ENCODE data around the gene FGF18. TPM values are rescaled to one million over a fixed set of nuclear protein-coding genes. Genes with fewer than 3 reads are reported as not detected.
A peak's percentile ranks its signal among the peaks of the same experiment; 100 is the strongest.

Gene FGF18
- total and polyA plus RNA-seq, 3 experiments from 2014 or later, result 0.18 to 0.22 TPM; not detected in 1

GRCh38 chr5:171432583-171433351 is 13.3 kb downstream of the FGF18 start:
- no peaks in the 10 kb centered on the region for H3K9me3 ChIP-seq (ENCODE audit: low read length)
- no peaks in the 10 kb centered on the region for H3K27me3 ChIP-seq (ENCODE audit: insufficient read depth, low read length, poor library complexity, severe bottlenecking)
- Mint-ChIP-seq H3K4me1 (no peaks in the 10 kb centered on the region), H3K27ac (no peak overlapping the region), H3K4me3 (no peak overlapping the region), H3K27me3 (peaks cover 0 to 3% of the 10 kb centered on the region in 2 donors), H3K36me3 (no peaks in the 10 kb centered on the region), H3K9me3 (no peaks in the 10 kb centered on the region)
- ChIA-PET POLR2A (no interaction called here), CTCF (no interaction called here)
- no peaks in the 10 kb centered on the region for H3K4me1 ChIP-seq (ENCODE audit: insufficient read depth, low read length)
- H3K27ac ChIP-seq (ENCODE audit: low read depth, low read length), result no peak overlapping the region
- DNase-seq, result no peak
- no peaks in the 10 kb centered on the region for H3K36me3 ChIP-seq (ENCODE audit: insufficient read depth, low read length)
- no peak overlapping the region for H3K4me3 ChIP-seq (ENCODE audit: low read length)

GRCh38 chr5:171433352-171433698 is 13.9 kb downstream of the FGF18 start:
- H3K36me3 ChIP-seq (ENCODE audit: insufficient read depth, low read length), result no peaks in the 10 kb centered on the region
- no peaks in the 10 kb centered on the region for H3K9me3 ChIP-seq (ENCODE audit: low read length)
- Mint-ChIP-seq H3K27me3 (peaks cover 0 to 3% of the 10 kb centered on the region in 2 donors), H3K4me3 (no peak overlapping the region), H3K9me3 (no peaks in the 10 kb centered on the region), H3K4me1 (no peaks in the 10 kb centered on the region), H3K36me3 (no peaks in the 10 kb centered on the region), H3K27ac (no peak overlapping the region)
- no peak for DNase-seq
- H3K27ac ChIP-seq (ENCODE audit: low read depth, low read length), result no peak overlapping the region
- H3K4me3 ChIP-seq (ENCODE audit: low read length), result no peak overlapping the region
- POLR2A ChIA-PET, result no interaction called here
- CTCF ChIA-PET, result no interaction called here
- no peaks in the 10 kb centered on the region for H3K27me3 ChIP-seq (ENCODE audit: insufficient read depth, low read length, poor library complexity, severe bottlenecking)
- no peaks in the 10 kb centered on the region for H3K4me1 ChIP-seq (ENCODE audit: insufficient read depth, low read length)

- Mint-ChIP-seq H3K36me3 (no peaks in the 10 kb centered on the region), H3K4me3 (no peak overlapping the region), H3K9me3 (no peaks in the 10 kb centered on the region), H3K27me3 (peaks cover 0 to 2% of the 10 kb centered on the region in 2 donors), H3K4me1 (no peaks in the 10 kb centered on the region), H3K27ac (no peak overlapping the region)
- Histone ChIP-seq H3K27ac (ENCODE audit: low read depth, low read length) (no peak overlapping the region), H3K9me3 (ENCODE audit: low read length) (no peaks in the 10 kb centered on the region), H3K36me3 (ENCODE audit: insufficient read depth, low read length) (no peaks in the 10 kb centered on the region), H3K27me3 (ENCODE audit: insufficient read depth, low read length, poor library complexity, severe bottlenecking) (no peaks in the 10 kb centered on the region), H3K4me1 (ENCODE audit: insufficient read depth, low read length) (no peaks in the 10 kb centered on the region), H3K4me3 (ENCODE audit: low read length) (no peak overlapping the region)
- ChIA-PET CTCF (no interaction called here), POLR2A (no interaction called here)
- DNase-seq, result no peak
These were observed 14.7 kb downstream of the FGF18 start for GRCh38 chr5:171433982-171434676.

- peaks cover 0 to 2% of the 10 kb centered on the region in 2 donors for H3K27me3 Mint-ChIP-seq
- H3K4me3 Mint-ChIP-seq, result no peak overlapping the region
- Histone ChIP-seq H3K4me1 (ENCODE audit: insufficient read depth, low read length) (no peaks in the 10 kb centered on the region), H3K27me3 (ENCODE audit: insufficient read depth, low read length, poor library complexity, severe bottlenecking) (no peaks in the 10 kb centered on the region), H3K36me3 (ENCODE audit: insufficient read depth, low read length) (no peaks in the 10 kb centered on the region), H3K4me3 (ENCODE audit: low read length) (no peak overlapping the region), H3K27ac (ENCODE audit: low read depth, low read length) (no peak overlapping the region), H3K9me3 (ENCODE audit: low read length) (no peaks in the 10 kb centered on the region)
- POLR2A ChIA-PET, result no interaction called here
- H3K4me1 Mint-ChIP-seq, result no peaks in the 10 kb centered on the region
- DNase-seq, result no peak
- CTCF ChIA-PET, result no interaction called here
- peak overlapping the region in 1 of 8 donors; percentile 8 for H3K27ac Mint-ChIP-seq
- no peaks in the 10 kb centered on the region for H3K9me3 Mint-ChIP-seq
- no peaks in the 10 kb centered on the region for H3K36me3 Mint-ChIP-seq
These were observed 15.4 kb downstream of the FGF18 start for GRCh38 chr5:171434874-171435273.

GRCh38 chr5:171435908-171436307 is 16.5 kb downstream of the FGF18 start:
- Histone ChIP-seq H3K4me1 (ENCODE audit: insufficient read depth, low read length) (no peaks in the 10 kb centered on the region), H3K27me3 (ENCODE audit: insufficient read depth, low read length, poor library complexity, severe bottlenecking) (no peaks in the 10 kb centered on the region), H3K27ac (ENCODE audit: low read depth, low read length) (no peak overlapping the region), H3K9me3 (ENCODE audit: low read length) (no peaks in the 10 kb centered on the region), H3K4me3 (ENCODE audit: low read length) (no peak overlapping the region), H3K36me3 (ENCODE audit: insufficient read depth, low read length) (no peaks in the 10 kb centered on the region)
- CTCF ChIA-PET, result no interaction called here
- DNase-seq, result no peak
- Mint-ChIP-seq H3K9me3 (no peaks in the 10 kb centered on the region), H3K27me3 (peaks cover 0 to 2% of the 10 kb centered on the region in 2 donors), H3K27ac (no peak overlapping the region), H3K4me1 (no peaks in the 10 kb centered on the region), H3K36me3 (no peaks in the 10 kb centered on the region), H3K4me3 (no peak overlapping the region)
- POLR2A ChIA-PET, result no interaction called here

- Histone ChIP-seq H3K4me3 (ENCODE audit: low read length) (no peak overlapping the region), H3K4me1 (ENCODE audit: insufficient read depth, low read length) (no peaks in the 10 kb centered on the region), H3K27me3 (ENCODE audit: insufficient read depth, low read length, poor library complexity, severe bottlenecking) (no peaks in the 10 kb centered on the region), H3K36me3 (ENCODE audit: insufficient read depth, low read length) (no peaks in the 10 kb centered on the region), H3K27ac (ENCODE audit: low read depth, low read length) (no peak overlapping the region), H3K9me3 (ENCODE audit: low read length) (no peaks in the 10 kb centered on the region)
- no peak for DNase-seq
- H3K36me3 Mint-ChIP-seq, result no peaks in the 10 kb centered on the region
- ChIA-PET POLR2A (no interaction called here), CTCF (no interaction called here)
- H3K4me3 Mint-ChIP-seq, result no peak overlapping the region
- no peak overlapping the region for H3K27ac Mint-ChIP-seq
- peaks cover 0 to 2% of the 10 kb centered on the region in 2 donors for H3K27me3 Mint-ChIP-seq
- H3K4me1 Mint-ChIP-seq, result no peaks in the 10 kb centered on the region
- H3K9me3 Mint-ChIP-seq, result no peaks in the 10 kb centered on the region
These were observed 17.4 kb downstream of the FGF18 start for GRCh38 chr5:171436804-171437285.

GRCh38 chr5:171437286-171437821 is 17.9 kb downstream of the FGF18 start:
- Histone ChIP-seq H3K36me3 (ENCODE audit: insufficient read depth, low read length) (no peaks in the 10 kb centered on the region), H3K27ac (ENCODE audit: low read depth, low read length) (no peak overlapping the region), H3K27me3 (ENCODE audit: insufficient read depth, low read length, poor library complexity, severe bottlenecking) (no peaks in the 10 kb centered on the region), H3K4me3 (ENCODE audit: low read length) (no peak overlapping the region), H3K9me3 (ENCODE audit: low read length) (no peaks in the 10 kb centered on the region), H3K4me1 (ENCODE audit: insufficient read depth, low read length) (no peaks in the 10 kb centered on the region)
- H3K36me3 Mint-ChIP-seq, result no peaks in the 10 kb centered on the region
- H3K27ac Mint-ChIP-seq, result no peak overlapping the region
- no peaks in the 10 kb centered on the region for H3K4me1 Mint-ChIP-seq
- peaks cover 0 to 2% of the 10 kb centered on the region in 2 donors for H3K27me3 Mint-ChIP-seq
- H3K9me3 Mint-ChIP-seq, result no peaks in the 10 kb centered on the region
- ChIA-PET POLR2A (no interaction called here), CTCF (no interaction called here)
- DNase-seq, result no peak
- H3K4me3 Mint-ChIP-seq, result no peak overlapping the region

- no peak overlapping the region for H3K4me3 ChIP-seq (ENCODE audit: low read length)
- CTCF ChIA-PET, result no interaction called here
- H3K27ac ChIP-seq (ENCODE audit: low read depth, low read length), result no peak overlapping the region
- H3K36me3 ChIP-seq (ENCODE audit: insufficient read depth, low read length), result no peaks in the 10 kb centered on the region
- no peaks in the 10 kb centered on the region for H3K27me3 ChIP-seq (ENCODE audit: insufficient read depth, low read length, poor library complexity, severe bottlenecking)
- Mint-ChIP-seq H3K27me3 (peaks cover 0 to 2% of the 10 kb centered on the region in 2 donors), H3K27ac (no peak overlapping the region), H3K4me1 (no peaks in the 10 kb centered on the region), H3K9me3 (no peaks in the 10 kb centered on the region), H3K36me3 (no peaks in the 10 kb centered on the region), H3K4me3 (no peak overlapping the region)
- no peaks in the 10 kb centered on the region for H3K9me3 ChIP-seq (ENCODE audit: low read length)
- no peak for DNase-seq
- no peaks in the 10 kb centered on the region for H3K4me1 ChIP-seq (ENCODE audit: insufficient read depth, low read length)
- POLR2A ChIA-PET, result no interaction called here
These were observed 19.3 kb downstream of the FGF18 start for GRCh38 chr5:171438738-171439137.

Data from CD8-positive, alpha-beta memory T cell (primary cell).